ENCODE data around the gene XPR1. TPM values are rescaled to one million over a fixed set of nuclear protein-coding genes. Genes with fewer than 3 reads are reported as not detected.

Gene XPR1
- total RNA-seq, 1 experiment from 2014 or later, result 19.9 TPM

- Histone ChIP-seq H3K27ac (ENCODE audit: low read depth, low read length) (no peak overlapping the region), H3K9me3 (ENCODE audit: control insufficient read depth in 1 of 2, insufficient read depth in 1 of 2, low read depth in 1 of 2, low read length in 2 of 2) (no peaks in the 10 kb centered on the region), H3K36me3 (ENCODE audit: control insufficient read depth in 1 of 2, insufficient read depth in 2 of 2, low read length in 2 of 2) (no peaks in the 10 kb centered on the region), H4K20me1 (ENCODE audit: insufficient read depth) (no peaks in the 10 kb centered on the region), H3K4me2 (ENCODE audit: low read length) (no peak overlapping the region), H3K4me1 (ENCODE audit: control insufficient read depth in 1 of 2, insufficient read depth in 2 of 2, low read length in 2 of 2) (no peaks in the 10 kb centered on the region), H2AFZ (ENCODE audit: low read depth, low read length, poor library complexity, severe bottlenecking) (no peak overlapping the region), H3K9me2 (ENCODE audit: insufficient read depth) (no peaks in the 10 kb centered on the region), H3K9ac (ENCODE audit: low read length) (no peak overlapping the region), H3K27me3 (ENCODE audit: insufficient read depth, low read length) (no peaks in the 10 kb centered on the region), H3K79me2 (ENCODE audit: insufficient read depth, low read length) (no peaks in the 10 kb centered on the region), H3K4me3 (replicated peaks in 1 of 2; ENCODE audit: low read depth in 1 of 2, low read length in 2 of 2) (no peak overlapping the region)
- BruUV-seq (replicated peaks), result no TSS peak
- DNase-seq (ENCODE audit: low read depth, low spot score), result no peak
- ATAC-seq, result no peak
- ChIA-PET RAD21 (ENCODE audit: low non-redundant PET in 1 of 2, low total read pairs in 2 of 2, uncharacterized antibody in 2 of 2, unreplicated experiment in 2 of 2) (no interaction called here), POLR2A (no interaction called here), CTCF (no interaction called here)
- TF ChIP-seq ZBTB33 (IDR thresholded peaks at IDR 0.05; ENCODE audit: extremely low read depth, insufficient replicate concordance, low read length) (no peak), MAX (IDR thresholded peaks at IDR 0.05) (no peak), CEBPB (IDR thresholded peaks at IDR 0.05; ENCODE audit: low read depth) (no peak), YY1 (IDR thresholded peaks at IDR 0.05; ENCODE audit: extremely low read depth, insufficient replicate concordance, low read depth, low read length) (no peak), ZFX (IDR thresholded peaks at IDR 0.05) (no peak), EGR1 (IDR thresholded peaks at IDR 0.05; ENCODE audit: low read depth) (no peak), CBX3 (IDR thresholded peaks at IDR 0.05; ENCODE audit: low read depth) (no peak), EZH2phosphoT487 (IDR thresholded peaks at IDR 0.05; ENCODE audit: borderline replicate concordance) (no peak)
- TF ChIP-seq, protein P1, sequence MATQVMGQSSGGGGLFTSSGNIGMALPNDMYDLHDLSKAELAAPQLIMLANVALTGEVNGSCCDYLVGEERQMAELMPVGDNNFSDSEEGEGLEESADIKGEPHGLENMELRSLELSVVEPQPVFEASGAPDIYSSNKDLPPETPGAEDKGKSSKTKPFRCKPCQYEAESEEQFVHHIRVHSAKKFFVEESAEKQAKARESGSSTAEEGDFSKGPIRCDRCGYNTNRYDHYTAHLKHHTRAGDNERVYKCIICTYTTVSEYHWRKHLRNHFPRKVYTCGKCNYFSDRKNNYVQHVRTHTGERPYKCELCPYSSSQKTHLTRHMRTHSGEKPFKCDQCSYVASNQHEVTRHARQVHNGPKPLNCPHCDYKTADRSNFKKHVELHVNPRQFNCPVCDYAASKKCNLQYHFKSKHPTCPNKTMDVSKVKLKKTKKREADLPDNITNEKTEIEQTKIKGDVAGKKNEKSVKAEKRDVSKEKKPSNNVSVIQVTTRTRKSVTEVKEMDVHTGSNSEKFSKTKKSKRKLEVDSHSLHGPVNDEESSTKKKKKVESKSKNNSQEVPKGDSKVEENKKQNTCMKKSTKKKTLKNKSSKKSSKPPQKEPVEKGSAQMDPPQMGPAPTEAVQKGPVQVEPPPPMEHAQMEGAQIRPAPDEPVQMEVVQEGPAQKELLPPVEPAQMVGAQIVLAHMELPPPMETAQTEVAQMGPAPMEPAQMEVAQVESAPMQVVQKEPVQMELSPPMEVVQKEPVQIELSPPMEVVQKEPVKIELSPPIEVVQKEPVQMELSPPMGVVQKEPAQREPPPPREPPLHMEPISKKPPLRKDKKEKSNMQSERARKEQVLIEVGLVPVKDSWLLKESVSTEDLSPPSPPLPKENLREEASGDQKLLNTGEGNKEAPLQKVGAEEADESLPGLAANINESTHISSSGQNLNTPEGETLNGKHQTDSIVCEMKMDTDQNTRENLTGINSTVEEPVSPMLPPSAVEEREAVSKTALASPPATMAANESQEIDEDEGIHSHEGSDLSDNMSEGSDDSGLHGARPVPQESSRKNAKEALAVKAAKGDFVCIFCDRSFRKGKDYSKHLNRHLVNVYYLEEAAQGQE (IDR thresholded peaks at IDR 0.05; ENCODE audit: low read depth), result no peak
- intact Hi-C loops (cut with micrococcal nuclease), result no loop called here
These were observed 153.5 kb downstream of the XPR1 start for GRCh38 chr1:180785291-180785690.

Data from HCT116 (cell line).